MG63 (cell line): Measurements from ENCODE around the gene NT5C1B. TPM values are rescaled to one million over a fixed set of nuclear protein-coding genes. Genes with fewer than 3 reads are reported as not detected.

Source experiments
- total RNA-seq: library from RNA; depleted of rRNA; stranded (reverse); fragments of >200 nt; shearing (Covaris generic); gene quantifications from 2 replicates; pipeline ENCODE4 v1.2.3, GENCODE V29; 2014; ENCODE audit warnings: low replicate concordance; rRNA removed

The NT5C1B gene
- total RNA-seq, 1 experiment from 2014 or later = not detected

Other genes starting within 250 kb of the NT5C1B start
- gene RDH14, start 28.9 kb downstream of the NT5C1B start, total RNA-seq = 29.1 and 34.6 TPM in 2 replicates